Neuronal stem cell (in vitro differentiated cells): Measurements from ENCODE around the gene MXD4.

Source experiments
- DNase-seq: peaks from one replicate; pipeline ENCODE4 v3.0.0-alpha.2; 2013; ENCODE audit warnings: low spot score
- H2AFZ ChIP-seq: one replicate; pipeline ENCODE4 v1.6.1; 2013; ENCODE audit warnings: mild to moderate bottlenecking, low read length, inconsistent platforms
- H2AK5ac ChIP-seq: 2 replicates; pipeline ENCODE4 v1.6.1; 2013; ENCODE audit warnings: low read depth, mild to moderate bottlenecking, inconsistent platforms, low read length, moderate library complexity, mixed read lengths
- H2BK120ac ChIP-seq: 2 replicates; pipeline ENCODE4 v1.6.1; 2013; ENCODE audit warnings: low read depth, mild to moderate bottlenecking, inconsistent platforms, low read length, moderate library complexity, mixed read lengths
- H2BK12ac ChIP-seq: one replicate; pipeline ENCODE4 v1.6.1; 2013; ENCODE audit warnings: low read length, inconsistent platforms
- H2BK15ac ChIP-seq: 2 replicates; pipeline ENCODE4 v1.6.1; 2013; ENCODE audit warnings: mild to moderate bottlenecking, low read length, inconsistent platforms, mixed read lengths
- H2BK5ac ChIP-seq: one replicate; pipeline ENCODE4 v1.6.1; 2013; ENCODE audit warnings: inconsistent platforms, mild to moderate bottlenecking, low read length, moderate library complexity
- H3K14ac ChIP-seq: one replicate; pipeline ENCODE4 v1.6.1; 2013; ENCODE audit warnings: low read length, inconsistent platforms
- H3K18ac ChIP-seq: 2 replicates; pipeline ENCODE4 v1.6.1; 2013; ENCODE audit warnings: low read length, inconsistent platforms
- H3K23ac ChIP-seq: 2 replicates; pipeline ENCODE4 v1.6.1; 2013; ENCODE audit warnings: low read depth, mild to moderate bottlenecking, mixed read lengths, low read length, inconsistent platforms; ENCODE audit not compliant: poor library complexity
- H3K27ac ChIP-seq: replicated peaks from 3 replicates; pipeline ENCODE4 v1.5.1; 2013; ENCODE audit warnings: low read length, inconsistent platforms
- H3K27me3 ChIP-seq, 3 experiments: 2 replicates each; pipeline ENCODE4 v1.6.1; 2013; ENCODE audit warnings: low read length in 3 of 3, mild to moderate bottlenecking in 2 of 3, inconsistent platforms in 1 of 3, low read depth in 1 of 3, mixed read lengths in 1 of 3, moderate library complexity in 1 of 3; ENCODE audit not compliant: control insufficient read depth in 3 of 3, insufficient read depth in 3 of 3
- H3K36me3 ChIP-seq, 2 donors: replicated peaks in 1 of 2; 2 replicates each; pipeline ENCODE4 v1.6.1; 2013; ENCODE audit warnings: low read length in 2 of 2; ENCODE audit not compliant: control insufficient read depth in 2 of 2, insufficient read depth in 2 of 2
- H3K4ac ChIP-seq: 2 replicates; pipeline ENCODE4 v1.6.1; 2013; ENCODE audit warnings: inconsistent platforms, mild to moderate bottlenecking, low read length, moderate library complexity
- H3K4me1 ChIP-seq, 2 donors: 1 replicate in 1 of 2; 2 replicates in 1 of 2; pipeline ENCODE4 v1.6.1; 2013; ENCODE audit warnings: low read length in 2 of 2, low read depth in 1 of 2; ENCODE audit not compliant: control insufficient read depth in 2 of 2, insufficient read depth in 1 of 2
- H3K4me2 ChIP-seq: one replicate; pipeline ENCODE4 v1.6.1; 2013; ENCODE audit warnings: mild to moderate bottlenecking, low read length, inconsistent platforms; ENCODE audit not compliant: insufficient read depth, poor library complexity, severe bottlenecking
- H3K4me3 ChIP-seq, 2 donors: 2 replicates each; pipeline ENCODE4 v1.5.1; 2013; ENCODE audit warnings: low read length in 2 of 2, mild to moderate bottlenecking in 2 of 2, inconsistent platforms in 1 of 2, moderate library complexity in 1 of 2
- H3K79me1 ChIP-seq: one replicate; pipeline ENCODE4 v1.6.1; 2013; ENCODE audit warnings: low read depth, mild to moderate bottlenecking, inconsistent platforms, low read length, moderate library complexity
- H3K9ac ChIP-seq: one replicate; pipeline ENCODE4 v1.6.1; 2013; ENCODE audit warnings: mild to moderate bottlenecking, low read depth, low read length, inconsistent platforms; ENCODE audit not compliant: poor library complexity
- H3K9me3 ChIP-seq, 2 donors: replicated peaks in 1 of 2; 2 replicates each; pipeline versions ENCODE3 to v1.6.1; 2013; ENCODE audit warnings: low read length in 2 of 2, mild to moderate bottlenecking in 2 of 2, inconsistent platforms in 1 of 2, low read depth in 1 of 2, mixed read lengths in 1 of 2, moderate library complexity in 1 of 2; ENCODE audit not compliant: control insufficient read depth in 2 of 2, insufficient read depth in 1 of 2
- H4K8ac ChIP-seq: one replicate; pipeline ENCODE4 v1.6.1; 2013; ENCODE audit warnings: low read depth, mild to moderate bottlenecking, inconsistent platforms, low read length, moderate library complexity
- H4K91ac ChIP-seq: one replicate; pipeline ENCODE4 v1.6.1; 2013; ENCODE audit warnings: low read length, low read depth, mild to moderate bottlenecking, inconsistent platforms; ENCODE audit not compliant: poor library complexity
- WGBS, 2 donors: extraction: QIAGEN DNeasy Blood & Tissue Kit; methylation state at CpG; one replicate each; pipeline ENCODE4 v1.1.7; 2013; ENCODE audit warnings: missing lambda C conversion rate in 2 of 2, mixed read lengths in 1 of 2; ENCODE audit not compliant: insufficient read length in 2 of 2, insufficient replicate concordance in 1 of 2; ENCODE audit errors: extremely low coverage in 2 of 2; 5-methylcytosine and 5-hydroxymethylcytosine counted together

The MXD4 gene

DNA sequence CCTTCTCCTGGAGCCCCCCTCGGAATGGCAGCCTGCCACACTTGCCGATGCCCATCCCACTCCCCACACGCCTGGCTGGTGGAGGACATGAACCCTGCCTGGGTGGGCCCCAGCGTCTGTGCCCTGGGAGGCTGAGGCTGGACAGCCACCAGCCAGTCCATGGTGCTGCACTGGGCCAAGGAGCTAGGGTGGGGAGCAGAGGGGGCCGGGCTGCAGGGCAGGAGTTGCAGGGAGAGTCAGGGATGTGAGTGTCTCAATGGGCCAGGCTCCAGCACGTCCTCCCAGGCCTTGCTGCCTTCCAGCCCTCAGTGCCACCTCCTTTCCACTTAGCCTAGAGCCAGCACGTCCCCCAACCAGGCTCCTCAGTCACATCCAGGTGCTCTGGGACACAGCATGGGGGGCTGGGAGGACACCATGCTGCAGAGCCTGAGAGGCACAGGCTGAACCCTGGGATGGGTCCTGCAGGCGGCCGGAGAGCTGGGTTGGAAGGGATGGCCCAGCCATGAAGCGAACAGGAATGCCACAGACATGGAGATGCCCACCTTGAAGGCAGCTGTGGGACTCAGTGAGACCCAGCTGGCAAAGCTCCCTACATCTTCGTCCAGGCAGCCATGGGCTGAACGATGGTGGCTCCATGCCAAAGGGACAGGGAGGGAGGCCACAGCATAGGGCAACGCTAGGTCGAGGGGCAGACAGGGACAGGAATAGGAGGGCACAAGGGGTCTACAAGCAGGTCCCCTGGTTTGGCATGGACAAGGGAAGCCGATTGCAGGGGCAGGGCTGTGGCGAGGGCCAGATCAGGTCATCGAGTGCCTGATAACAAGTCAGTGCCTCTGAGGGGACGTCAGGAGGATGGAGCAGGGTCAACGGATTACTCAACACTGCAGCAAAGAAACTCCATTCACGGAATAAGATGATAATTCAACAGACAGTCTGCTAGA, 30.1 kb upstream of the MXD4 start:
- no peak for DNase-seq
- no CpG with 5 or more reads among the region's 20 CpGs for WGBS, 2 donors

DNA sequence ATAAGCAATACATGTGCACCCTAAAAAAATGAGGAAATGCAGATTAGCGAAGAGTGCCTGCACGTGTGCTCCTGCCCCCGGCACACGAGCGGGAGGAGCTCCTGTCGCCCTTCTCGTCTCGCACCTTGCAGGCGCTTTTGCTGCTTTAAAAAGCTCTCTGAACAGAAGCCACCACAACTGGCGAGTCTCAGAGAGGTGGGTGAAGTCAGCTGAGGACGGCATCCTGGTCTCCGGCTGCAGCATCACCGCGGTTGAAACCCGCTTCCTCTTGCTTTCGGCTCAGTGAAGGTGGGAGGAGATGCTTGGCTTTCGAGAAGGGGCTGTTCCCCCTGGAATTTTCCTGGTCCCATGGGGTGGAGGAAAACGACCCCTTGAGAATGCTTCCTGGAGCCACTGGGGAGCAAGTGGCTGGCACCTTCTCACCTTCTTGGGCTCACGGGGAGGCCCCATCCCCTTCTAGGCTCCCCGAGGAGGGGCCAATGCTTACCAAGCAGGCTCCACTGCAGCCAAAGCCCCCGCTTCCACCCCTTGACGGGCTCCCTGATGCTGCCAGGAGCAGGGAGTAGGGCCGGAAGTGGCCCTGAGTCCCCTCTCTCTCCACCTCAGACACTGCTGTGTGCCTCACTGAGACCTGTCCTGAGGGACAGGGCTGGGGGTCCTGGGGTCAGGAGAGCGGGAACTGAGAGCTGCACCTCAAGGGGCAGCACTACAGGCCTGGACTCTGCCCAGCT, 29.2 kb upstream of the MXD4 start:
- H3K4me1 ChIP-seq: peaks cover 0 to 14% of the 10 kb centered on the region in 2 donors

More for the DNA sequence above, 30.1 kb upstream of the MXD4 start:
- Histone ChIP-seq H3K27ac (no peak overlapping the region), H2AFZ (no peak overlapping the region), H3K4me1 (peaks cover 0 to 7% of the 10 kb centered on the region in 2 donors), H3K9me3 (no peaks in the 10 kb centered on the region), H3K4me3 (no peak overlapping the region), H3K23ac (peak overlapping the region; percentile 85), H2BK120ac (no peak overlapping the region), H3K4me2 (no peak overlapping the region), H4K8ac (peak overlapping the region; percentile 43), H3K4ac (no peak overlapping the region), H3K14ac (peak overlapping the region; percentile 82), H2AK5ac (peak overlapping the region; percentile 91), H3K36me3 (no peaks in the 10 kb centered on the region), H2BK5ac (peak overlapping the region; percentile 93), H3K18ac (peak overlapping the region; percentile 94), H3K9ac (peak overlapping the region; percentile 44), H3K79me1 (peaks cover 4% of the 10 kb centered on the region), H3K27me3 (peaks cover 0 to 33% (median 0%) of the 10 kb centered on the region in 3 experiments), H4K91ac (no peak overlapping the region), H2BK12ac (peak overlapping the region; percentile 73), H2BK15ac (peak overlapping the region; percentile 97)

DNA sequence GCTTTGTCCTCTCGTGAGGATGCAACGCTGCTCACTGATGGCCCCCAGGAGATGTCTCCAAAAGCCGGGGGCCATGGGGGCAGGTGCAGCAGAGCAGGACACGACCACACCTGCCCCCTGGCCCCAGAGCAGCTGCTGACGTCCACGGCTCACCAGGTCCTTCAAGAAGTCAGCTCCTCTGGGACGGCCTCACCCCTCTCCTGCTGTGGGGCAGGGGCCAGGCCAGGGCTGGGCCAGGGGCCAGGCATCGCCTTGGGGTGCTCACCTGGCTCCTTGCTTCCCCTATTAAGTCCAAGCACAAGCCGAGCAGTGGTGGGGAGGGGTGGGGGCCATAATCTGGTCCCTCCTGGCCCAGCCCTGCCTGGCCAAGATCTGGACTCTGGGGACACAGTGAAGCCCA, 28.6 kb upstream of the MXD4 start:
- H3K4me1 ChIP-seq: peaks cover 0 to 21% of the 10 kb centered on the region in 2 donors
- no CpG with 5 or more reads among the region's 9 CpGs for WGBS, 2 donors
- H2AFZ ChIP-seq: no peak overlapping the region
- no peak for DNase-seq
- no peak overlapping the region for H3K4me2 ChIP-seq
- no peak overlapping the region for H3K27ac ChIP-seq
- H4K91ac ChIP-seq: no peak overlapping the region
- H3K79me1 ChIP-seq: peaks cover 4% of the 10 kb centered on the region
- no peak overlapping the region for H3K23ac ChIP-seq
- peak overlapping the region; percentile 91 for H2AK5ac ChIP-seq
- peak overlapping the region; percentile 65 for H4K8ac ChIP-seq
- H2BK12ac ChIP-seq: no peak overlapping the region
- no peak overlapping the region for H2BK120ac ChIP-seq
- no peaks in the 10 kb centered on the region for H3K9me3 ChIP-seq
- H3K14ac ChIP-seq: no peak overlapping the region
- H3K9ac ChIP-seq: no peak overlapping the region
- H2BK5ac ChIP-seq: no peak overlapping the region
- H3K4ac ChIP-seq: no peak overlapping the region
- H3K27me3 ChIP-seq: peaks cover 0 to 26% (median 0%) of the 10 kb centered on the region in 3 experiments
- H3K36me3 ChIP-seq: no peaks in the 10 kb centered on the region
- no peak overlapping the region for H3K4me3 ChIP-seq
- peak overlapping the region; percentile 83 for H3K18ac ChIP-seq
- H2BK15ac ChIP-seq: peak overlapping the region; percentile 88

More for the DNA sequence above, 29.2 kb upstream of the MXD4 start:
- peak overlapping the region; percentile 85 for H3K23ac ChIP-seq
- H3K18ac ChIP-seq: peak overlapping the region; percentile 94
- peak overlapping the region; percentile 97 for H2BK15ac ChIP-seq
- H3K4me2 ChIP-seq: no peak overlapping the region
- H3K79me1 ChIP-seq: peaks cover 4% of the 10 kb centered on the region
- H3K9me3 ChIP-seq: no peaks in the 10 kb centered on the region
- DNase-seq: no peak
- peaks cover 0 to 29% (median 0%) of the 10 kb centered on the region in 3 experiments for H3K27me3 ChIP-seq
- no peak overlapping the region for H3K4ac ChIP-seq
- no peak overlapping the region for H2BK120ac ChIP-seq
- peak overlapping the region; percentile 93 for H2BK5ac ChIP-seq
- WGBS, 2 donors: no CpG with 5 or more reads among the region's 24 CpGs
- peak overlapping the region; percentile 73 for H2BK12ac ChIP-seq
- peak overlapping the region; percentile 17 for H4K8ac ChIP-seq
- no peak overlapping the region for H3K14ac ChIP-seq
- no peaks in the 10 kb centered on the region for H3K36me3 ChIP-seq
- H4K91ac ChIP-seq: no peak overlapping the region
- H3K4me3 ChIP-seq: no peak overlapping the region
- H2AK5ac ChIP-seq: peak overlapping the region; percentile 91
- H2AFZ ChIP-seq: peak overlapping the region; percentile 17
- no peak overlapping the region for H3K9ac ChIP-seq
- H3K27ac ChIP-seq: no peak overlapping the region

DNA sequence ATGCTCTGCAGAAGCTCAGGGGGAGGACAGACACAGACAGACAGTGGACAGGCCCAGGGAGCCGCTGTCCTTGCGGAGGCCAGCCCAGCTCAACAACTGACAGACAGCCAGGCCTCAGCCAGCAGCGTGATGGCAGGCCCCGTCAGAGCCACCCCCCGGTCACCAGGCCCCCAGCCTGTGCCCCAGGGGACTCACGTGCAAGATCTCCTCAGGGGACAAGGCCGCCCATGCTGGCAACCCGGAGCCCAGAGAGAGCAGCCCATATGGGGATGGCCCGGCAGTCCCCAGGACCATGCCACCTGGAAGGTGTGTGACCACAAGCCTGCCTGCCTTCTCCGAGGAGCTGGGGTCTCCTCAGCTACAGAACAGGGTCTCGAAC, 28.0 kb upstream of the MXD4 start:
- H4K8ac ChIP-seq: no peak overlapping the region
- H3K4me2 ChIP-seq: no peak overlapping the region
- H3K4me1 ChIP-seq: peaks cover 0 to 22% of the 10 kb centered on the region in 2 donors
- peaks cover 0 to 27% (median 0%) of the 10 kb centered on the region in 3 experiments for H3K27me3 ChIP-seq
- H2BK15ac ChIP-seq: peak overlapping the region; percentile 88
- peak overlapping the region; percentile 91 for H2AK5ac ChIP-seq
- DNase-seq: no peak
- no peak overlapping the region for H2BK5ac ChIP-seq
- no peak overlapping the region for H2BK12ac ChIP-seq
- H2AFZ ChIP-seq: no peak overlapping the region
- H3K23ac ChIP-seq: peak overlapping the region; percentile 74
- peak overlapping the region; percentile 77 for H3K18ac ChIP-seq
- H3K9me3 ChIP-seq: no peaks in the 10 kb centered on the region
- no CpG with 5 or more reads among the region's 11 CpGs for WGBS, 2 donors
- no peak overlapping the region for H3K27ac ChIP-seq
- no peak overlapping the region for H4K91ac ChIP-seq
- no peak overlapping the region for H3K4ac ChIP-seq
- H2BK120ac ChIP-seq: no peak overlapping the region
- H3K9ac ChIP-seq: peak overlapping the region; percentile 74
- peaks cover 4% of the 10 kb centered on the region for H3K79me1 ChIP-seq
- H3K14ac ChIP-seq: peak overlapping the region; percentile 92
- no peaks in the 10 kb centered on the region for H3K36me3 ChIP-seq
- H3K4me3 ChIP-seq: peak overlapping the region in 1 of 2 donors; percentile 49
